ENCODE results near the gene GATB. TPM values are rescaled to one million over a fixed set of nuclear protein-coding genes. Genes with fewer than 3 reads are reported as not detected.

Gene GATB, protein sequence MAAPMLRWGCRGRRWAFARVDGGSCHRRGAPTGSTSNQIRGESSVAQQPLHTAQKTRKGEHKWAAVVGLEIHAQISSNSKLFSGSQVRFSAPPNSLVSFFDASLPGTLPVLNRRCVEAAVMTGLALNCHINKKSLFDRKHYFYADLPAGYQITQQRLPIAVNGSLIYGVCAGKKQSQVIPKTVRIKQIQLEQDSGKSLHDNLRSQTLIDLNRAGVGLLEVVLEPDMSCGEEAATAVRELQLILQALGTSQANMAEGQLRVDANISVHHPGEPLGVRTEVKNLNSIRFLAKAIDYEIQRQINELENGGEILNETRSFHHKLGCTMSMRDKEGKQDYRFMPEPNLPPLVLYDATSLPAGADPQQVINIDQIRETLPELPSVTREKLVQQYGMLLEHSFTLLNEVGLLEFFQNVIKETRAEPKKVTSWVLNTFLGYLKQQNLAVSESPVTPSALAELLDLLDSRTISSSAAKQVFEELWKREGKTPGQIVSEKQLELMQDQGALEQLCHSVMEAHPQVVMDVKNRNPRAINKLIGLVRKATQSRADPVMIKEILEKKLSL
- total RNA-seq: 19.4 and 26.9 TPM in 2 replicates
- 20.1 and 23.5 TPM in 2 replicates for polyA plus RNA-seq

DNA sequence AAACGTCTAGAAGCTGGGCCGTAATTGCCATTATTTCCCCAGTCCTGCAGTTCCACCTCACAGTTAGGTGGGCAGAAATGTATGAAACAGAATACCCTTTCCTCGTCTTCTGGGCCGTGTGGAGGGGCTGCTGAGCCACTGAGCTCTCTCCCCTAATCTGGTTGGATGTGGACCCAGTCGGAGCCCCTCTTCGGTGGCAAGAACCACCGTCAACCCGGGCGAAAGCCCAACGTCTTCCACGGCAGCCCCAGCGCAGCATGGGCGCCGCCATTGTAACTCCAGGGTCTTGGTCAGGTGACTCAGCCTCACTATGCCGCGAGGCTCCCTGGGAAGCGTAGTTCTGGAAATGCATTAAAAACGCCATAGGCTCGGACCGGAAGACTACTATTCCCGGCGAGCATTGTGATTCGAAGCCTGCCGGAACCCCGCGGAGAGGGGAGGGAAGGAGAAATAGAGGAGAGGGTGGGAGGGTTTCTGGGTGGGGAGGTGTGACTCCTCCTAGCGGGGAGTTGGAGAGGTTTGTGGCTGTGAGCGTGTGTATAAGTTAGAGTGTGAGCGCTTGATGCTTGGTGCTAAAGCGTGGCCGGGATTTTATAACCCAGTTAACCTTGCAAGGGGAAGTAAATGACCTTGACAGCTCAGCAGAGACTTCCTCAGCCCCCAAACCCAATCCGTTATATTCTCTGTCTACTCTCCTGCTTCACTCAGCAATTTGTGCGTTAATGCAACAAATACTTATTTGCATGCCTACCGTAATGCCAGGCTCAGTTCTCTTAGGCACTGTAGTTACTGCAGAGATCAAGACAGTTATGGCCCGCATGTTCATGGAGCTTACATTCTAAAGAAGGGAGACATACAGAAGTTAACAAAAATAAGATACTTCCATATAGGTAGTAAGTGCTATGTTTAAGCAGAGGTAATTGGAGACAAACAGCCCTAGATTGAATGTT, at the start of gene GATB:
TSS of gene GATB (minus strand) at position 296 of the 950 bp plus-strand sequence. CDS start at position 271, 25 bp downstream.
- no peaks in the 10 kb centered on the region for H3K9me2 ChIP-seq (replicated peaks; ENCODE audit: insufficient read depth)
- no peaks in the 10 kb centered on the region for H3K9me3 ChIP-seq (ENCODE audit: low read depth)
- H3K4me3 ChIP-seq: peak within 1 kb of the TSS; percentile 62
- no peaks in the 10 kb centered on the region for H3K36me3 ChIP-seq (replicated peaks; ENCODE audit: insufficient read depth, low read depth)
- H2AFZ ChIP-seq: peak within 1 kb of the TSS; percentile 75
- no peaks in the 10 kb centered on the region for H4K20me1 ChIP-seq (ENCODE audit: insufficient read depth, poor library complexity, severe bottlenecking)
- H3K4me1 ChIP-seq (ENCODE audit: insufficient read depth): peaks cover 7% of the 10 kb centered on the region
- peak within 1 kb of the TSS; percentile 93 for H3K4me2 ChIP-seq
- 8% methylated on average over 34 of the region's 35 CpGs for WGBS (ENCODE audit: low lambda C conversion rate, missing lambda C conversion rate)
- peaks cover 10% of the 10 kb centered on the region for H3K79me2 ChIP-seq
- TF ChIP-seq EZH2phosphoT487 (IDR thresholded peaks at IDR 0.05; ENCODE audit: low read depth, severe bottlenecking, unreplicated experiment) (no peak), EZH2 (IDR thresholded peaks at IDR 0.05; ENCODE audit: borderline replicate concordance) (no peak)
- TF ChIP-seq, protein P1, sequence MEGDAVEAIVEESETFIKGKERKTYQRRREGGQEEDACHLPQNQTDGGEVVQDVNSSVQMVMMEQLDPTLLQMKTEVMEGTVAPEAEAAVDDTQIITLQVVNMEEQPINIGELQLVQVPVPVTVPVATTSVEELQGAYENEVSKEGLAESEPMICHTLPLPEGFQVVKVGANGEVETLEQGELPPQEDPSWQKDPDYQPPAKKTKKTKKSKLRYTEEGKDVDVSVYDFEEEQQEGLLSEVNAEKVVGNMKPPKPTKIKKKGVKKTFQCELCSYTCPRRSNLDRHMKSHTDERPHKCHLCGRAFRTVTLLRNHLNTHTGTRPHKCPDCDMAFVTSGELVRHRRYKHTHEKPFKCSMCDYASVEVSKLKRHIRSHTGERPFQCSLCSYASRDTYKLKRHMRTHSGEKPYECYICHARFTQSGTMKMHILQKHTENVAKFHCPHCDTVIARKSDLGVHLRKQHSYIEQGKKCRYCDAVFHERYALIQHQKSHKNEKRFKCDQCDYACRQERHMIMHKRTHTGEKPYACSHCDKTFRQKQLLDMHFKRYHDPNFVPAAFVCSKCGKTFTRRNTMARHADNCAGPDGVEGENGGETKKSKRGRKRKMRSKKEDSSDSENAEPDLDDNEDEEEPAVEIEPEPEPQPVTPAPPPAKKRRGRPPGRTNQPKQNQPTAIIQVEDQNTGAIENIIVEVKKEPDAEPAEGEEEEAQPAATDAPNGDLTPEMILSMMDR (IDR thresholded peaks at IDR 0.05; ENCODE audit: poor library complexity): peak; percentile 59
- peak; percentile 97 for DNase-seq (ENCODE audit: low spot score)
- peaks cover 3% of the 10 kb centered on the region for H3K27me3 ChIP-seq
- peak within 1 kb of the TSS; percentile 34 for H3K27ac ChIP-seq

DNA sequence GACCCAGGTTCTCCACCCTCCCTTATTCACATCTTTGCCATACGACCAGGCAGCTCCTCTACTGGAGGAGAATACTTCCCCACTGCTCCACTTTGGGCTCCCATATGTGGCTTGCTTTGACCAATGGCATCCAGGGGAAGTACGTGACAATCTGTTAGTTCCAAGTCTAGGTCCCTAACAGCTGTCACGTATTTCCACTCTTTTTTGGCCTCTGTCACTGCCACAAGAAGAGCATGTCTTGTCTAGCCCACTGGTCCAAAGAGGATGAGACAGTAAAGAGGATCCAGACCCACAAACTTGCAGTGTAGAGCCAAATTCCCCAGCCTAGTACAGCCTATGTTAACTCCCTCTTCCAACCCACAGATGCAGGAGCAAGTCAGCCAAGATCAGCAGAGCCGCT, 49.7 kb upstream of the GATB start:
- no peaks in the 10 kb centered on the region for H3K27me3 ChIP-seq
- H2AFZ ChIP-seq: no peak overlapping the region
- H3K9me2 ChIP-seq (replicated peaks; ENCODE audit: insufficient read depth): no peaks in the 10 kb centered on the region
- no peaks in the 10 kb centered on the region for H3K36me3 ChIP-seq (replicated peaks; ENCODE audit: insufficient read depth, low read depth)
- H4K20me1 ChIP-seq (ENCODE audit: insufficient read depth, poor library complexity, severe bottlenecking): no peaks in the 10 kb centered on the region
- no peak overlapping the region for H3K4me3 ChIP-seq
- DNase-seq (ENCODE audit: low spot score): no peak
- no peaks in the 10 kb centered on the region for H3K79me2 ChIP-seq
- no peaks in the 10 kb centered on the region for H3K9me3 ChIP-seq (ENCODE audit: low read depth)
- WGBS (ENCODE audit: low lambda C conversion rate, missing lambda C conversion rate): 88% methylated on average over 4 of the region's 4 CpGs
- peaks cover 6% of the 10 kb centered on the region for H3K4me1 ChIP-seq (ENCODE audit: insufficient read depth)
- H3K4me2 ChIP-seq: no peak overlapping the region
- no peak for TF ChIP-seq EZH2 (IDR thresholded peaks at IDR 0.05; ENCODE audit: borderline replicate concordance)
- TF ChIP-seq, protein P1 (IDR thresholded peaks at IDR 0.05; ENCODE audit: poor library complexity): no peak
- no peak for TF ChIP-seq EZH2phosphoT487 (IDR thresholded peaks at IDR 0.05; ENCODE audit: low read depth, severe bottlenecking, unreplicated experiment)
- H3K27ac ChIP-seq: no peak overlapping the region

DNA sequence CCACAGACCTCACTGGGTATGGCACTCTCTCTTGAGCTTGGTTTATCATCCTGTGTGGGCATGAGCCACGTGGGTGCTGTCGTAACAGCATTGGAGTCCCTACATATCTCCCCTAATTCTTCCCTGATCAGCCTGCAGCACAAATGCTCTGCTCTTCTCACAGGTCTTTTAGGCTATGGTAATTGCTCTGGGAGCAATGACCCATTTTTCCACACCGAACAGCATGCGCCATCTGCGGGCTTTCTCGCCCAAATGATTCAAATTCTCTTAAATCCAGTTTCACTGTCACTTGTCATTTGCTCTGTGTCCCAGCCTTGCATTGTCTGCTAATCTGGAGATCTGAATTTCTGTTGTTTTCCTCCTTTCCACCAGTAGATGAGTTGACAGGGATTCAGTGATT, 48.9 kb upstream of the GATB start:
- TF ChIP-seq EZH2phosphoT487 (IDR thresholded peaks at IDR 0.05; ENCODE audit: low read depth, severe bottlenecking, unreplicated experiment) (no peak), EZH2 (IDR thresholded peaks at IDR 0.05; ENCODE audit: borderline replicate concordance) (no peak)
- TF ChIP-seq, protein P1 (IDR thresholded peaks at IDR 0.05; ENCODE audit: poor library complexity): no peak
- Histone ChIP-seq H3K27ac (no peak overlapping the region), H3K4me2 (no peak overlapping the region), H4K20me1 (ENCODE audit: insufficient read depth, poor library complexity, severe bottlenecking) (no peaks in the 10 kb centered on the region), H3K9me2 (replicated peaks; ENCODE audit: insufficient read depth) (no peaks in the 10 kb centered on the region), H3K4me1 (ENCODE audit: insufficient read depth) (peaks cover 6% of the 10 kb centered on the region), H3K36me3 (replicated peaks; ENCODE audit: insufficient read depth, low read depth) (no peaks in the 10 kb centered on the region), H2AFZ (no peak overlapping the region), H3K79me2 (no peaks in the 10 kb centered on the region), H3K4me3 (no peak overlapping the region), H3K9me3 (ENCODE audit: low read depth) (no peaks in the 10 kb centered on the region), H3K27me3 (no peaks in the 10 kb centered on the region)
- DNase-seq (ENCODE audit: low spot score): no peak
- WGBS (ENCODE audit: low lambda C conversion rate, missing lambda C conversion rate): 91% methylated on average over 6 of the region's 6 CpGs

Measured in hepatocyte (in vitro differentiated cells).